MM.1S (cell line): ENCODE data around the gene LEO1.
A peak's percentile ranks its signal among the peaks of the same experiment; 100 is the strongest.

Experiments used
- DNase-seq: peaks from one replicate; pipeline ENCODE4 v3.0.0-alpha.2; 2015
- H2AFZ ChIP-seq: fragments of 300-600 bp; sonication (generic); 2 replicates; pipeline ENCODE4 v1.6.0; 2016; ENCODE audit warnings: antibody characterized with exemption, low read length
- H3F3A ChIP-seq: fragments of 300-600 bp; sonication (generic); 2 replicates; pipeline ENCODE4 v1.6.1; 2016; ENCODE audit warnings: mild to moderate bottlenecking, antibody characterized with exemption, low read length, moderate library complexity, mixed read lengths; ENCODE audit not compliant: insufficient read depth
- H3K27ac ChIP-seq: fragments of 300-600 bp; sonication (generic); 2 replicates; pipeline ENCODE4 v1.5.1; 2016; ENCODE audit warnings: mild to moderate bottlenecking, low read length
- H3K27me3 ChIP-seq: fragments of 300-600 bp; sonication (generic); replicated peaks from 2 replicates; pipeline ENCODE4 v1.6.0; 2016; ENCODE audit warnings: low read length; ENCODE audit not compliant: insufficient read depth
- H3K36me3 ChIP-seq: fragments of 300-600 bp; sonication (generic); replicated peaks from 2 replicates; pipeline ENCODE4 v1.6.1; 2016; ENCODE audit warnings: mild to moderate bottlenecking, low read length, mixed read lengths; ENCODE audit not compliant: insufficient read depth
- H3K4me1 ChIP-seq: fragments of 300-600 bp; sonication (generic); 2 replicates; pipeline ENCODE4 v1.6.1; 2016; ENCODE audit warnings: low read length, mixed read lengths
- H3K4me2 ChIP-seq: fragments of 300-600 bp; sonication (generic); 2 replicates; pipeline ENCODE4 v1.6.0; 2016; ENCODE audit warnings: low read depth, low read length
- H3K4me3 ChIP-seq: fragments of 300-600 bp; sonication (generic); 2 replicates; pipeline ENCODE4 v1.5.1; 2016; ENCODE audit warnings: low read length, mixed read lengths
- H3K79me2 ChIP-seq: fragments of 300-600 bp; sonication (generic); 2 replicates; pipeline ENCODE4 v1.6.1; 2016; ENCODE audit warnings: mixed run types, low read length, mixed read lengths
- H3K9ac ChIP-seq: fragments of 300-600 bp; sonication (generic); 2 replicates; pipeline ENCODE4 v1.6.1; 2016; ENCODE audit warnings: low read length, mixed read lengths
- H3K9me2 ChIP-seq: fragments of 300-600 bp; sonication (generic); replicated peaks from 2 replicates; pipeline ENCODE4 v1.6.1; 2016; ENCODE audit warnings: mild to moderate bottlenecking, low read length, mixed read lengths; ENCODE audit not compliant: insufficient read depth
- H3K9me3 ChIP-seq: fragments of 300-600 bp; sonication (generic); replicated peaks from 2 replicates; pipeline ENCODE4 v1.6.1; 2016; ENCODE audit warnings: mild to moderate bottlenecking, low read length, mixed read lengths; ENCODE audit not compliant: insufficient read depth
- H4K20me1 ChIP-seq: fragments of 300-600 bp; sonication (generic); 2 replicates; pipeline ENCODE4 v1.6.1; 2016; ENCODE audit warnings: mild to moderate bottlenecking, low read length, moderate library complexity, mixed read lengths; ENCODE audit not compliant: insufficient read depth
- EZH2 ChIP-seq: fragments of 300-600 bp; sonication (generic); optimal IDR thresholded peaks from 2 replicates; pipeline ENCODE3; 2017; ENCODE audit warnings: low read depth, mild to moderate bottlenecking, antibody characterized with exemption, low read length, mixed read lengths
- EZH2phosphoT487 ChIP-seq: fragments of 300-600 bp; sonication (generic); IDR thresholded peaks from 2 replicates; pipeline ENCODE4 v1.6.1; 2018; ENCODE audit warnings: antibody characterized with exemption, low read length
- TF ChIP-seq, protein P1 (sequence below): fragments of 300-600 bp; sonication (generic); IDR thresholded peaks from 2 replicates; pipeline ENCODE4 v1.5.1; 2016; ENCODE audit warnings: antibody characterized with exemption, low read length, mixed read lengths

Gene LEO1

DNA sequence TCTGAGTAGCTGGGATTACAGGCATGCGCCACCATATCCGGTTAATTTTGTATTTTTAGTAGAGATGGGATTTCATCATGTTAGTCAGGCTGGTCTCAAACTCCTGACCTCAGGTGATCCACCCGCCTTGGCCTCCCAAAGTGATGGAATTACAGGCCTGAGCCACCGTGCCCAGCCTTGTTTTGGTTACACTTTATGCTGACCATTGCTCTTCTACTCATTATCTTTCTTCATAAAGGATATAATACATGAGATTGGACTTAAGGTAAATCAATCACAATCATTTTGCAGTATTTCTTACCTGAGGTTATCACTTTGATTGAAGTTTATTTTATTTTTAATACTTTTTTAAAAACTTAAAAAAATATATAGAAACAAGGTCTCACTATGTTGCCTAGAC is 2.2 kb upstream of the LEO1 start:
- Histone ChIP-seq H3K4me2 (no peak overlapping the region), H3F3A (peaks cover 4% of the 10 kb centered on the region; the same call in 1 of the 2 replicates), H3K4me3 (no peak overlapping the region), H3K9me3 (no peaks in the 10 kb centered on the region), H3K9me2 (no peaks in the 10 kb centered on the region), H2AFZ (no peak overlapping the region), H3K27ac (no peak overlapping the region), H3K4me1 (no peaks in the 10 kb centered on the region), H3K9ac (no peak overlapping the region), H3K79me2 (peaks cover 29% of the 10 kb centered on the region), H3K36me3 (no peaks in the 10 kb centered on the region), H4K20me1 (no peaks in the 10 kb centered on the region), H3K27me3 (no peaks in the 10 kb centered on the region)
- no peak for DNase-seq
- TF ChIP-seq EZH2 (no peak), EZH2phosphoT487 (no peak)
- TF ChIP-seq, protein P1, sequence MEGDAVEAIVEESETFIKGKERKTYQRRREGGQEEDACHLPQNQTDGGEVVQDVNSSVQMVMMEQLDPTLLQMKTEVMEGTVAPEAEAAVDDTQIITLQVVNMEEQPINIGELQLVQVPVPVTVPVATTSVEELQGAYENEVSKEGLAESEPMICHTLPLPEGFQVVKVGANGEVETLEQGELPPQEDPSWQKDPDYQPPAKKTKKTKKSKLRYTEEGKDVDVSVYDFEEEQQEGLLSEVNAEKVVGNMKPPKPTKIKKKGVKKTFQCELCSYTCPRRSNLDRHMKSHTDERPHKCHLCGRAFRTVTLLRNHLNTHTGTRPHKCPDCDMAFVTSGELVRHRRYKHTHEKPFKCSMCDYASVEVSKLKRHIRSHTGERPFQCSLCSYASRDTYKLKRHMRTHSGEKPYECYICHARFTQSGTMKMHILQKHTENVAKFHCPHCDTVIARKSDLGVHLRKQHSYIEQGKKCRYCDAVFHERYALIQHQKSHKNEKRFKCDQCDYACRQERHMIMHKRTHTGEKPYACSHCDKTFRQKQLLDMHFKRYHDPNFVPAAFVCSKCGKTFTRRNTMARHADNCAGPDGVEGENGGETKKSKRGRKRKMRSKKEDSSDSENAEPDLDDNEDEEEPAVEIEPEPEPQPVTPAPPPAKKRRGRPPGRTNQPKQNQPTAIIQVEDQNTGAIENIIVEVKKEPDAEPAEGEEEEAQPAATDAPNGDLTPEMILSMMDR, result no peak

GRCh38 chr15:51973220-51973619 is 1.6 kb upstream of the LEO1 start:
- no peak overlapping the region for H3K9ac ChIP-seq
- H3K4me1 ChIP-seq, result no peaks in the 10 kb centered on the region
- no peaks in the 10 kb centered on the region for H3K27me3 ChIP-seq
- DNase-seq, result no peak
- peaks cover 4% of the 10 kb centered on the region; the same call in 1 of the 2 replicates for H3F3A ChIP-seq
- no peaks in the 10 kb centered on the region for H3K36me3 ChIP-seq
- TF ChIP-seq EZH2 (no peak), EZH2phosphoT487 (no peak)
- TF ChIP-seq, protein P1, result no peak
- H3K4me3 ChIP-seq, result no peak overlapping the region
- peak overlapping the region; percentile 45; the same call in 1 of the 2 replicates for H3K4me2 ChIP-seq
- H3K9me3 ChIP-seq, result no peaks in the 10 kb centered on the region
- H3K27ac ChIP-seq, result peak overlapping the region; percentile 1; the same call in 1 of the 2 replicates
- H4K20me1 ChIP-seq, result no peaks in the 10 kb centered on the region
- peaks cover 34% of the 10 kb centered on the region for H3K79me2 ChIP-seq
- H3K9me2 ChIP-seq, result no peaks in the 10 kb centered on the region
- H2AFZ ChIP-seq, result no peak overlapping the region

- peaks cover 56% of the 10 kb centered on the region for H3K79me2 ChIP-seq
- peak; percentile 12 for DNase-seq
- peak overlapping the region; percentile 83 for H3K4me2 ChIP-seq
- H3K4me3 ChIP-seq, result peak overlapping the region; percentile 98
- H3K27ac ChIP-seq, result peak overlapping the region; percentile 56; the same call in 1 of the 2 replicates
- H3K9me3 ChIP-seq, result no peaks in the 10 kb centered on the region
- H3K9ac ChIP-seq, result peak overlapping the region; percentile 74
- H3K9me2 ChIP-seq, result no peaks in the 10 kb centered on the region
- no peaks in the 10 kb centered on the region for H3K27me3 ChIP-seq
- no peaks in the 10 kb centered on the region for H4K20me1 ChIP-seq
- TF ChIP-seq EZH2 (no peak), EZH2phosphoT487 (no peak)
- TF ChIP-seq, protein P1, result no peak
- no peaks in the 10 kb centered on the region for H3K36me3 ChIP-seq
- peaks cover 4% of the 10 kb centered on the region; the same call in 1 of the 2 replicates for H3F3A ChIP-seq
- peak overlapping the region; percentile 89 for H2AFZ ChIP-seq
- H3K4me1 ChIP-seq, result no peaks in the 10 kb centered on the region
Observed at GRCh38 chr15:51971032-51971374, 575 bp downstream of the LEO1 start.
